ENCODE data around the gene KLHL41. TPM values are rescaled to one million over a fixed set of nuclear protein-coding genes. Genes with fewer than 3 reads are reported as not detected.

The KLHL41 gene
- total RNA-seq, 1 experiment from 2014 or later: 0.15 TPM

GRCh38 chr2:169562519-169562918, 53.0 kb downstream of the KLHL41 start (continued):
- TF ChIP-seq POLR2A (IDR thresholded peaks at IDR 0.05; ENCODE audit: borderline replicate concordance, extremely low read depth, insufficient read depth, insufficient read length) (no peak), SP1 (IDR thresholded peaks at IDR 0.05; ENCODE audit: low read depth) (no peak)
- TF ChIP-seq, protein P1, sequence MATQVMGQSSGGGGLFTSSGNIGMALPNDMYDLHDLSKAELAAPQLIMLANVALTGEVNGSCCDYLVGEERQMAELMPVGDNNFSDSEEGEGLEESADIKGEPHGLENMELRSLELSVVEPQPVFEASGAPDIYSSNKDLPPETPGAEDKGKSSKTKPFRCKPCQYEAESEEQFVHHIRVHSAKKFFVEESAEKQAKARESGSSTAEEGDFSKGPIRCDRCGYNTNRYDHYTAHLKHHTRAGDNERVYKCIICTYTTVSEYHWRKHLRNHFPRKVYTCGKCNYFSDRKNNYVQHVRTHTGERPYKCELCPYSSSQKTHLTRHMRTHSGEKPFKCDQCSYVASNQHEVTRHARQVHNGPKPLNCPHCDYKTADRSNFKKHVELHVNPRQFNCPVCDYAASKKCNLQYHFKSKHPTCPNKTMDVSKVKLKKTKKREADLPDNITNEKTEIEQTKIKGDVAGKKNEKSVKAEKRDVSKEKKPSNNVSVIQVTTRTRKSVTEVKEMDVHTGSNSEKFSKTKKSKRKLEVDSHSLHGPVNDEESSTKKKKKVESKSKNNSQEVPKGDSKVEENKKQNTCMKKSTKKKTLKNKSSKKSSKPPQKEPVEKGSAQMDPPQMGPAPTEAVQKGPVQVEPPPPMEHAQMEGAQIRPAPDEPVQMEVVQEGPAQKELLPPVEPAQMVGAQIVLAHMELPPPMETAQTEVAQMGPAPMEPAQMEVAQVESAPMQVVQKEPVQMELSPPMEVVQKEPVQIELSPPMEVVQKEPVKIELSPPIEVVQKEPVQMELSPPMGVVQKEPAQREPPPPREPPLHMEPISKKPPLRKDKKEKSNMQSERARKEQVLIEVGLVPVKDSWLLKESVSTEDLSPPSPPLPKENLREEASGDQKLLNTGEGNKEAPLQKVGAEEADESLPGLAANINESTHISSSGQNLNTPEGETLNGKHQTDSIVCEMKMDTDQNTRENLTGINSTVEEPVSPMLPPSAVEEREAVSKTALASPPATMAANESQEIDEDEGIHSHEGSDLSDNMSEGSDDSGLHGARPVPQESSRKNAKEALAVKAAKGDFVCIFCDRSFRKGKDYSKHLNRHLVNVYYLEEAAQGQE (IDR thresholded peaks at IDR 0.05; ENCODE audit: low read depth): no peak

GRCh38 chr2:169565686-169566085, 56.2 kb downstream of the KLHL41 start:
- ChIA-PET CTCF (no interaction called here), RAD21 (ENCODE audit: low non-redundant PET in 1 of 2, low total read pairs in 2 of 2, uncharacterized antibody in 2 of 2, unreplicated experiment in 2 of 2) (no interaction called here), POLR2A (no interaction called here)
- no peak overlapping the region for H3K27ac ChIP-seq (ENCODE audit: low read depth, low read length)
- H4K20me1 ChIP-seq (ENCODE audit: insufficient read depth): no peaks in the 10 kb centered on the region
- intact Hi-C loops (cut with micrococcal nuclease): no loop called here
- ATAC-seq (no peak), DNase-seq (ENCODE audit: low read depth, low spot score) (no peak)
- peaks cover 0 to 5% of the 10 kb centered on the region in 2 experiments; a peak in 3 of 4 replicates for H3K4me1 ChIP-seq (ENCODE audit: control insufficient read depth in 1 of 2, insufficient read depth in 2 of 2, low read length in 2 of 2)
- no peaks in the 10 kb centered on the region for H3K9me2 ChIP-seq (ENCODE audit: insufficient read depth)
- no peak overlapping the region for H2AFZ ChIP-seq (ENCODE audit: low read depth, low read length, poor library complexity, severe bottlenecking)
- H3K9ac ChIP-seq (ENCODE audit: low read length): no peak overlapping the region
- peaks cover 0 to 4% of the 10 kb centered on the region in 2 experiments; a peak in 2 of 4 replicates for H3K36me3 ChIP-seq (ENCODE audit: control insufficient read depth in 1 of 2, insufficient read depth in 2 of 2, low read length in 2 of 2)
- no peak overlapping the region for H3K4me3 ChIP-seq (replicated peaks in 1 of 2; ENCODE audit: low read depth in 1 of 2, low read length in 2 of 2)
- no peaks in the 10 kb centered on the region for H3K9me3 ChIP-seq (ENCODE audit: control insufficient read depth in 1 of 2, insufficient read depth in 1 of 2, low read depth in 1 of 2, low read length in 2 of 2)
- no peaks in the 10 kb centered on the region for H3K27me3 ChIP-seq (ENCODE audit: insufficient read depth, low read length)
- no peak overlapping the region for H3K4me2 ChIP-seq (ENCODE audit: low read length)
- no TSS peak for BruUV-seq (replicated peaks)
- peaks cover 20% of the 10 kb centered on the region for H3K79me2 ChIP-seq (ENCODE audit: insufficient read depth, low read length)
- no peak for TF ChIP-seq CEBPB (IDR thresholded peaks at IDR 0.05; ENCODE audit: low read depth)
- TF ChIP-seq SP1 (IDR thresholded peaks at IDR 0.05; ENCODE audit: low read depth): no peak
- TF ChIP-seq EGR1 (IDR thresholded peaks at IDR 0.05; ENCODE audit: low read depth): no peak

Data from HCT116 (cell line).